Mesendoderm (in vitro differentiated cells): Measurements from ENCODE around the gene ZNF451.
"Not testable (repeated sequence)": the region's sequence is repeated elsewhere in the genome, so short reads cannot be mapped to it uniquely, and the experiment has no call there.

Source experiments
- DNase-seq: peaks from one replicate; pipeline ENCODE4 v3.0.0; 2013
- H2AK5ac ChIP-seq: 2 replicates; pipeline ENCODE4 v1.6.1; 2013; ENCODE audit warnings: low read length, inconsistent platforms
- H2BK120ac ChIP-seq: 2 replicates; pipeline ENCODE4 v1.6.1; 2013; ENCODE audit warnings: low read depth, mild to moderate bottlenecking, low read length, moderate library complexity, mixed read lengths
- H2BK15ac ChIP-seq: replicated peaks from 2 replicates; pipeline ENCODE4 v1.6.1; 2013; ENCODE audit warnings: low read depth, mild to moderate bottlenecking, moderate library complexity
- H2BK5ac ChIP-seq: 2 replicates; pipeline ENCODE4 v1.6.1; 2013; ENCODE audit warnings: low read length, inconsistent platforms
- H3K18ac ChIP-seq: 2 replicates; pipeline ENCODE4 v1.6.1; 2013; ENCODE audit warnings: mild to moderate bottlenecking, low read length, mixed read lengths
- H3K23ac ChIP-seq: one replicate; pipeline ENCODE4 v1.6.1; 2013; ENCODE audit warnings: low read length
- H3K27ac ChIP-seq: 2 replicates; pipeline ENCODE4 v1.5.1; 2013; ENCODE audit warnings: low read depth, mild to moderate bottlenecking, inconsistent platforms, low read length, moderate library complexity
- H3K27me3 ChIP-seq: 2 replicates; pipeline ENCODE4 v1.6.1; 2013; ENCODE audit warnings: low read length, control low read depth, mild to moderate bottlenecking, inconsistent platforms; ENCODE audit not compliant: insufficient read depth, poor library complexity
- H3K36me3 ChIP-seq: 2 replicates; pipeline ENCODE4 v1.6.1; 2013; ENCODE audit warnings: low read length, inconsistent platforms; ENCODE audit not compliant: control insufficient read depth, insufficient read depth
- H3K4ac ChIP-seq: one replicate; pipeline ENCODE4 v1.6.1; 2013; ENCODE audit warnings: low read depth, mild to moderate bottlenecking, low read length, moderate library complexity
- H3K4me1 ChIP-seq: 2 replicates; pipeline ENCODE4 v1.6.1; 2013; ENCODE audit warnings: low read depth, low read length, inconsistent platforms; ENCODE audit not compliant: control insufficient read depth
- H3K4me2 ChIP-seq: 2 replicates; pipeline ENCODE4 v1.6.1; 2013; ENCODE audit warnings: low read length
- H3K4me3 ChIP-seq: 2 replicates; pipeline ENCODE4 v1.5.1; 2013; ENCODE audit warnings: mild to moderate bottlenecking, low read length
- H3K56ac ChIP-seq: one replicate; pipeline ENCODE4 v1.6.1; 2013; ENCODE audit warnings: low read length
- H3K79me1 ChIP-seq: 2 replicates; pipeline ENCODE4 v1.6.1; 2013; ENCODE audit warnings: low read length, inconsistent platforms
- H3K79me2 ChIP-seq: 2 replicates; pipeline ENCODE4 v1.6.1; 2013; ENCODE audit warnings: mild to moderate bottlenecking, low read length; ENCODE audit not compliant: control insufficient read depth, insufficient read depth
- H3K9ac ChIP-seq: 2 replicates; pipeline ENCODE4 v1.6.1; 2013; ENCODE audit warnings: low read length, inconsistent platforms
- H4K5ac ChIP-seq: one replicate; pipeline ENCODE4 v1.6.1; 2013; ENCODE audit warnings: low read length
- H4K8ac ChIP-seq: one replicate; pipeline ENCODE4 v1.6.1; 2013; ENCODE audit warnings: low read depth, mild to moderate bottlenecking, control low read depth, low read length, moderate library complexity
- WGBS: extraction: QIAGEN DNeasy Blood & Tissue Kit; methylation state at CpG from one replicate; pipeline ENCODE4 v1.1.7; 2013; ENCODE audit warnings: low lambda C conversion rate, missing lambda C conversion rate; ENCODE audit not compliant: insufficient coverage; ENCODE audit errors: extremely low coverage; 5-methylcytosine and 5-hydroxymethylcytosine counted together

Gene ZNF451

GRCh38 chr6:57085471-57085870, 4.5 kb upstream of the ZNF451 start:
- H2BK15ac ChIP-seq: no peak overlapping the region
- H4K8ac ChIP-seq: no peak overlapping the region
- H3K79me2 ChIP-seq: no peaks in the 10 kb centered on the region
- no peak overlapping the region for H3K4me2 ChIP-seq
- no peak overlapping the region for H2AK5ac ChIP-seq
- H3K18ac ChIP-seq: no peak overlapping the region
- H3K4me3 ChIP-seq: no peak overlapping the region
- H3K79me1 ChIP-seq: no peaks in the 10 kb centered on the region
- no CpG with 5 or more reads among the region's 2 CpGs for WGBS
- DNase-seq: no peak
- H3K36me3 ChIP-seq: no peaks in the 10 kb centered on the region
- no peak overlapping the region for H3K4ac ChIP-seq
- no peak overlapping the region for H3K9ac ChIP-seq
- H2BK5ac ChIP-seq: no peak overlapping the region
- no peak overlapping the region for H4K5ac ChIP-seq
- H3K27ac ChIP-seq: no peak overlapping the region
- H2BK120ac ChIP-seq: no peak overlapping the region
- H3K56ac ChIP-seq: no peak overlapping the region
- H3K27me3 ChIP-seq: no peaks in the 10 kb centered on the region
- H3K23ac ChIP-seq: no peak overlapping the region
- H3K4me1 ChIP-seq: peaks cover 5% of the 10 kb centered on the region

GRCh38 chr6:57086843-57087242, 3.1 kb upstream of the ZNF451 start:
- Histone ChIP-seq H3K4me3 (no peak overlapping the region), H3K4me1 (peaks cover 5% of the 10 kb centered on the region), H3K56ac (no peak overlapping the region), H4K5ac (no peak overlapping the region), H3K4ac (no peak overlapping the region), H2BK15ac (no peak overlapping the region), H3K27me3 (no peaks in the 10 kb centered on the region), H3K18ac (no peak overlapping the region), H3K4me2 (no peak overlapping the region), H3K9ac (no peak overlapping the region), H3K79me2 (peaks cover 4% of the 10 kb centered on the region), H3K27ac (no peak overlapping the region), H2BK120ac (no peak overlapping the region), H2BK5ac (no peak overlapping the region), H3K23ac (no peak overlapping the region), H4K8ac (no peak overlapping the region), H3K79me1 (no peaks in the 10 kb centered on the region), H2AK5ac (no peak overlapping the region), H3K36me3 (no peaks in the 10 kb centered on the region)
- no peak for DNase-seq
- WGBS: no CpG with 5 or more reads among the region's 1 CpG

- no peak overlapping the region for H3K18ac ChIP-seq
- peaks cover 7% of the 10 kb centered on the region for H3K79me2 ChIP-seq
- no peak overlapping the region for H3K27ac ChIP-seq
- no peak overlapping the region for H3K4me3 ChIP-seq
- H3K9ac ChIP-seq: no peak overlapping the region
- WGBS: no CpG with 5 or more reads among the region's 4 CpGs
- H3K27me3 ChIP-seq: no peaks in the 10 kb centered on the region
- H3K79me1 ChIP-seq: no peaks in the 10 kb centered on the region
- H3K4ac ChIP-seq: no peak overlapping the region
- no peak overlapping the region for H3K4me2 ChIP-seq
- no peak overlapping the region for H3K23ac ChIP-seq
- DNase-seq: peak; percentile 16
- H2BK120ac ChIP-seq: no peak overlapping the region
- no peaks in the 10 kb centered on the region for H3K36me3 ChIP-seq
- H3K4me1 ChIP-seq: peaks cover 1% of the 10 kb centered on the region
- no peak overlapping the region for H4K5ac ChIP-seq
- no peak overlapping the region for H4K8ac ChIP-seq
- no peak overlapping the region for H3K56ac ChIP-seq
- H2BK15ac ChIP-seq: no peak overlapping the region
- H2AK5ac ChIP-seq: no peak overlapping the region
- H2BK5ac ChIP-seq: no peak overlapping the region
Measured at GRCh38 chr6:57087916-57088315, 2.1 kb upstream of the ZNF451 start.

- H3K27me3 ChIP-seq: no peaks in the 10 kb centered on the region
- H2BK15ac ChIP-seq: no peak overlapping the region
- H3K4me2 ChIP-seq: no peak overlapping the region
- no peak overlapping the region for H2AK5ac ChIP-seq
- H3K79me1 ChIP-seq: peaks cover 1% of the 10 kb centered on the region
- H2BK5ac ChIP-seq: no peak overlapping the region
- H3K27ac ChIP-seq: no peak overlapping the region
- no peak overlapping the region for H3K9ac ChIP-seq
- H4K8ac ChIP-seq: no peak overlapping the region
- H3K18ac ChIP-seq: no peak overlapping the region
- no peak for DNase-seq
- peaks cover 10% of the 10 kb centered on the region for H3K79me2 ChIP-seq
- peak overlapping the region; percentile 73 for H3K56ac ChIP-seq
- WGBS: no CpG with 5 or more reads among the region's 3 CpGs
- H3K36me3 ChIP-seq: no peaks in the 10 kb centered on the region
- H4K5ac ChIP-seq: no peak overlapping the region
- H2BK120ac ChIP-seq: no peak overlapping the region
- no peak overlapping the region for H3K4me3 ChIP-seq
- H3K4ac ChIP-seq: no peak overlapping the region
- H3K23ac ChIP-seq: no peak overlapping the region
- peaks cover 1% of the 10 kb centered on the region for H3K4me1 ChIP-seq
Measured at GRCh38 chr6:57089265-57089664, 723 bp upstream of the ZNF451 start.

GRCh38 chr6:57090458-57091067, 575 bp downstream of the ZNF451 start:
- not testable (repeated sequence) for H3K27ac ChIP-seq, H2BK120ac ChIP-seq, H3K79me1 ChIP-seq, H3K4me1 ChIP-seq, H4K5ac ChIP-seq, DNase-seq, H3K27me3 ChIP-seq, H4K8ac ChIP-seq, H3K23ac ChIP-seq, H3K56ac ChIP-seq, H3K4me2 ChIP-seq, H2AK5ac ChIP-seq, H3K36me3 ChIP-seq, H2BK15ac ChIP-seq, H3K4me3 ChIP-seq, H3K18ac ChIP-seq, H2BK5ac ChIP-seq, H3K9ac ChIP-seq, H3K4ac ChIP-seq
- peaks cover 11% of the 10 kb centered on the region for H3K79me2 ChIP-seq
- WGBS: no CpG with 5 or more reads among the region's 27 CpGs

- H2BK5ac ChIP-seq, H2AK5ac ChIP-seq, H2BK120ac ChIP-seq, H3K4me2 ChIP-seq, H3K27ac ChIP-seq, H3K4me3 ChIP-seq, H3K4ac ChIP-seq, H3K18ac ChIP-seq, H3K9ac ChIP-seq, H4K5ac ChIP-seq, DNase-seq, H3K36me3 ChIP-seq, H2BK15ac ChIP-seq, H3K23ac ChIP-seq, H3K79me1 ChIP-seq, H3K4me1 ChIP-seq, H3K56ac ChIP-seq, H4K8ac ChIP-seq, H3K27me3 ChIP-seq: not testable (repeated sequence)
- WGBS: no CpG with 5 or more reads among the region's 7 CpGs
- peaks cover 13% of the 10 kb centered on the region for H3K79me2 ChIP-seq
Measured at GRCh38 chr6:57091375-57091774, 1.4 kb downstream of the ZNF451 start.
